C4-2B (cell line): ENCODE results near the gene WASF2.

Experiments
- H3K27ac ChIP-seq: fragments of 450-650 bp; 2 replicates; pipeline ENCODE4 v1.5.1; 2017
- ZFX ChIP-seq: fragments of 450-650 bp; IDR thresholded peaks from 2 replicates; pipeline ENCODE4 v1.6.1; 2017
- TF ChIP-seq, protein P1 (sequence below): fragments of 450-650 bp; conservative IDR thresholded peaks from 2 replicates; pipeline ENCODE4 v1.5.1; 2017; ENCODE audit warnings: mild to moderate bottlenecking

Gene WASF2

DNA sequence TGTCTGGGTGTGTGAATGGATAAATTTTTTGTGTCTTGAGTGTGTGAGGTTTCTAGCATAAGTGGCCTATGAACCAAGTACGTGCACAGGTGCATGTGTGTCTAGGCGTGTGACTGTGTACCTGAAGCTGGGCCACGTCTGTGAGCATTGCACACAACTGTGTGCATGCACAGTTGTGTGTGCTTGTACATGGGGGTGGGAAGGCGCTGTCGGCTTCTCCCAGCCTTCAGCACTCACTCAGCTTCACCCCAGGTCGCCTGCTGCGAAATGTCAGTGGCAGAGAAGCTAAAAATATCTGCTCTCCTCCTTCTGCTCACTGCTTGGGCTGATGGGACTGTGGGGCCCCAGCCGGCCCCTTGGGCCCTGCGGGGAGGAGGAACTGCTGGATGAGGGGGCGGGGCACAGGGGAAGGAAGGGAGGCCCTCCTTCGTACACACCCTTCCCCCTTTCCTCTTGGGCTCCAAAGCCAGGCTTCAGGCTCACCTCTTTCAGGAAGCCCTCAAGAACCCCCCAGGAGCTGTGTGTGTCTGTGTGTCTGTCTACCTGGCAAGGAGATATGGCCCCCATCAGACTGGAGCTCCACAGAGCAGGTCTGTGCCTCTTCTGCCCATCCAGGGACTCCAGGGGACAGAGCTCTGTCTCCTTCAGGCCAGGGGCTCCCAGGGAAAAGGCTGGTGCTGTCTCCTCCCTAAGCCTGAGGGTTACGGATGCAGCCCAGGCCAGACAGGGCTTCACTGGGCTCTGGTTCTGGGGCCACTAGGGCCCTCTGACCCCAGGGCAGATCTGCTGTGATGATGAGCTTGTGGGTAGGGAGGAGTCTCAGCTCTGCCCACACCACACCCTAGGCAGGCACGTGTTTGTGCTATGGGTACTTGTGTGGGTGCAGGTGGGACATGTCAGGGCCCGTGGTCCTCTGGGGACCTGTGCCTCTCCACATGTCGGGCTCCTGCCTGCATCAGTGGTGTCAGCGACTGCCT, 35.6 kb upstream of the WASF2 start:
- H3K27ac ChIP-seq: no peak overlapping the region
- TF ChIP-seq ZFX: no peak
- TF ChIP-seq, protein P1, sequence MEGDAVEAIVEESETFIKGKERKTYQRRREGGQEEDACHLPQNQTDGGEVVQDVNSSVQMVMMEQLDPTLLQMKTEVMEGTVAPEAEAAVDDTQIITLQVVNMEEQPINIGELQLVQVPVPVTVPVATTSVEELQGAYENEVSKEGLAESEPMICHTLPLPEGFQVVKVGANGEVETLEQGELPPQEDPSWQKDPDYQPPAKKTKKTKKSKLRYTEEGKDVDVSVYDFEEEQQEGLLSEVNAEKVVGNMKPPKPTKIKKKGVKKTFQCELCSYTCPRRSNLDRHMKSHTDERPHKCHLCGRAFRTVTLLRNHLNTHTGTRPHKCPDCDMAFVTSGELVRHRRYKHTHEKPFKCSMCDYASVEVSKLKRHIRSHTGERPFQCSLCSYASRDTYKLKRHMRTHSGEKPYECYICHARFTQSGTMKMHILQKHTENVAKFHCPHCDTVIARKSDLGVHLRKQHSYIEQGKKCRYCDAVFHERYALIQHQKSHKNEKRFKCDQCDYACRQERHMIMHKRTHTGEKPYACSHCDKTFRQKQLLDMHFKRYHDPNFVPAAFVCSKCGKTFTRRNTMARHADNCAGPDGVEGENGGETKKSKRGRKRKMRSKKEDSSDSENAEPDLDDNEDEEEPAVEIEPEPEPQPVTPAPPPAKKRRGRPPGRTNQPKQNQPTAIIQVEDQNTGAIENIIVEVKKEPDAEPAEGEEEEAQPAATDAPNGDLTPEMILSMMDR: no peak

DNA sequence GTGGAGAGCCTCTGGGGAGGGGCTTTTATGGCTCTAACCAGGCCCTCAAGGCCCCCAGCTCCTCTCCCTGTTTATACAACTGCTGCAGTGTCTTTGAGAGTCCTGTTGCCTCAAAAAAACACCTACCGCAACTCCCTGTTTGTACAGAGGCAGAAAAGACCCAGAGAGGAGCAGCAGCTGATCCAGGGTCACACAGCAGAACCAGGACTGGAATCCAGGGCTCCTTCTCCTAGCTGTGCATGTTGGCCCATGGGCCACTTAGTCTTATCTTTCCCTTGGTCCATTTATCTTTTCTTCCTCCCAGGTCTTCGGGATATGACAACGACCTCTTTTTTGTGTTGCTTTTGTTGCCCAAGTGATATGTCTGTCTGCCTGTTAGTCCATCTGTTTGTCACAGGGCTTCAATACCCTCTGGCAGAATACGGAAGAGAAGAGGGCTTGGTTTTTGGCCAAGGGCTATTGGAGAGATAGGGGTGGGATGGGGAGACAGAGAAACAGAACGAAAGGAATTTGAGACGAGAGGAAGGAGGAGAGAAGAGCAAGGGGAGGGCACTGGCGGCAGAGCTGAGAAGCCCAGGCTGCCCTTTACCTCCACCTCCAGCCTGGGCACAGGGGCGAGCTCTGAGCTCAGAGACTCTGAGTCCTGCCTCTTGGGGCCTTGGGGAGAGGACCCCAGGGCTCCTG, 33.5 kb upstream of the WASF2 start:
- TF ChIP-seq ZFX: no peak
- TF ChIP-seq, protein P1: no peak
- no peak overlapping the region for H3K27ac ChIP-seq

DNA sequence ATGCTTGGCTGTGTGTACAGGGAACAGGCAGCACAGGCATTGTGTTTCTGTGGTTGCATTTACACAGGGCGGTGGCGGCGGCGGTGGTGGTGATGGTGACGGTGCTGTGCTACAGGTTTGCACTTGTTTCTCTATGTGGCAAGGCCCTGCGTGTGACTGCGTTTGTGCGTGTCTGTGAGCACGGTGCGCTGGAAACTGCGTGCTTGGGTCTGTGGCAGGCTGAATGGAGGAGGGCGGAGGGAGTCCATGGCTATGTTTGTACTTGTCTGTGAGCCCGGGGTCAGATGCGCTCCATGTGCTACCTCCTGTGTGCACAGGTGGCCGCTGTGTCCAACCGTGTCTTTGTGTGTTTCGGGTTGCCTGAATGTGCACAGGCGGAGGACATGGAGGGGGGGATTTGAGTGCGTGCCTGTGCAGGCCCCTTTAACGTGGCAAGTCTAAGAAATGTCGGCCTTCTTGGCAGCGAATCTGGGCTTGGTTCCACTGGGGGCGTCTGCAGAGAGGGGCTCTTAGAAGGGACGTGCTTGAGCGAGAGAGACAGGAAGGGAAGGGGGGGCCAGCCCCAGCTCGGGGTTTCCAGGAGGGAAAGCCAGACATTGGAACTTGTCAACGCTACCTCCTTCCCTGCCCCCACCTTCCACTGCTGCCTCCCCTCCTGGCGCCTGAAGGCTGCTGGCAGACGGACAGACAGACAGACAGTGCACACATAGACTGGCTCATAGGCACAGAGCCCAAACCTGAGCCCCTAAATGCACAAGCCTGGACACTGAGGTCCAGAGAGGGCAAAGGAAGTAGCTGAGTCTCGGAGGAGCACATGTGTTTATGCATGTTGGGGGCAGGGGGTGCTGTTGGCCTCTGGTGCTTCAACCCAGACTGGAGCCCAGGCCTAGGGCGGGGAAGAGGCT, 32.7 kb upstream of the WASF2 start:
- no peak overlapping the region for H3K27ac ChIP-seq
- TF ChIP-seq, protein P1: no peak
- TF ChIP-seq ZFX: no peak

DNA sequence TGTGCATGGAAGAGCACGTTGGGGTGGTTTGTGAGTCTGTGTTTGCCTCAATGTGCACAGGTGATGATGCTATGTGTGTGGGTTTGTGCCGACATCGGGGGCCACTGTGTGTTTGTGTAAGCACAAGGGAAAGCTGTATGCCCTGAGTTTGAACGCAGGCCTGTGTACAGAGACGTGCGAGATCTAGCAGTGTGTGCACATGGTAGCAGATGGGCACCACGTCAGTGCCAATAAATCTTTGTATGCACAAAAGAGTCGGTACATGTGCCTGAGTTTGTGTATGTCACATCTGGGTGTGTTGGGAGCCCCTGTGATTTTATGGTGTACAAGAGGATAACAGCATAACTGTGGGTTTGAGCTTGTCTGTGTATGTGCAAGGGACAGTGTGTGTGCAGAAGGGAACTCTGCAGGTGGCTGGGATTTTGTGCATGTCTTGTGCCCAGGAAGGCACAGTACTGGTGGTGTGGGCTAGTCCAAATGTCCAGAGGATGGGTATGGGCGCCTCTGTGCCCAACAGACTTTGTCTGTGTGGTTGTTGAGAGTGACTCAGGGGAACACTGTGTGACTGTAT, 32.0 kb upstream of the WASF2 start:
- H3K27ac ChIP-seq: no peak overlapping the region
- TF ChIP-seq ZFX: no peak
- TF ChIP-seq, protein P1: no peak

DNA sequence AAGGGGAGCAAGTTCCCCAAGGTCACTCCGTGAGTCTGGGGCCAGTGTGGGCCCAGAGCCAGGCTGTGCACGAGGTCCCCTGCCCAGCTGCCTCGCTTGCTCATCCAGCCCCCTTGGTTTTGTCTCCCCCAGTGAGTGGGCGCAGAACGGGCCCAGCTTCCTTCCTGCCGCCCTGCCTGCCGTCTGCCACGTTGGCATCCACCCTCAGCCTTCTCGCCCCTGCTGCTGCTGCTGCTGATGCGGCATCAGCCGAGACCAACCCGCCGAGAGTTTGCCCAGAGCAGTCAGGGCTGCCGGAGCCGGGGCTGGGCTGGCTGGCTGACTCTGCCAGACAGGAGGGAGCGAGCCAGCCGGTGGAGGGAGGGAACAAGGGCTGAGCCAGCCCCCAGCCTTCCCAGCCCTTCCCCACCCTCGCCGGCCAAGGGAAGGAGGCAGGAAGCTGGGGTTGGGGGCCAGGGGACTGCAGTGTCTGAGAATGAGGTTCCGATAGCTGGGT, 31.4 kb upstream of the WASF2 start:
- no peak overlapping the region for H3K27ac ChIP-seq
- TF ChIP-seq ZFX: no peak
- TF ChIP-seq, protein P1: no peak

DNA sequence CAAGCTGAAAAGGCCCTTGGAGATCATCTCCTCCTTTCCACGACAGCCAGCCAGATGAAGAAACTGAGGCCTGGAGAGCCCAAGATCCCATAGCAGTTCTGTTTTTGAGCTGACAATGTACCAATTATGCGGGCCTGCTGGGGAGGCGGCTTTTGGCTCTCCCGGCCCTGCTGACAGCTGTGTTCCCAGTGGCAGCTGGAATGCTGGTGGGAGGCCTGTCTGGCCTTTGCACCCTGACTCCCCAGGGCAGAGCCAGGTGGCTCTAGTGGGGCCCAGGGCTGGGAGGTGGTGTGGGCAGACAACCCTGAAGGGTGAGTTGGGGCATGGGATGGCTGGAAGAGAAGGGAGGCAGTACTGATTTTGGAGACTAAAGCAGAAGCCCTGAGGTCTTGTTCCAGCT, 30.7 kb upstream of the WASF2 start:
- no peak for TF ChIP-seq ZFX
- TF ChIP-seq, protein P1: no peak
- no peak overlapping the region for H3K27ac ChIP-seq
